Natural killer cell treated with Interleukin-12 subunit alpha and Interleukin-12 subunit beta and Interleukin-15 and Interleukin-18, amount 100 ng/mL, for 72 hours (primary cell): ENCODE measurements around the gene RPLP2. TPM values are rescaled to one million over a fixed set of nuclear protein-coding genes. Genes with fewer than 3 reads are reported as not detected.
A peak's percentile ranks its signal among the peaks of the same experiment; 100 is the strongest.

ENCODE experiments used
- ATAC-seq, 2 donors: fragments of 150-1000 bp; cut with Tn5 transposase in 1 of 2; sonication (Bioruptor Pico), chemical (Tn5 transposase) in 1 of 2; 2 replicates each; pipeline ENCODE4 v1.10.0; 2021
- DNase-seq: peaks from one replicate; pipeline ENCODE4 v3.0.0; 2022; ENCODE audit warnings: low spot score
- H3K27ac Mint-ChIP-seq, 2 donors: 1 replicate in 1 of 2; 2 replicates in 1 of 2; pipeline ENCODE4 v1.8.0; 2022; ENCODE audit warnings: mixed read lengths in 2 of 2, mild to moderate bottlenecking in 1 of 2, moderate library complexity in 1 of 2
- H3K27me3 Mint-ChIP-seq, 2 donors: 1 replicate in 1 of 2; 2 replicates in 1 of 2; pipeline ENCODE4 v1.8.0; 2022; ENCODE audit warnings: mixed read lengths in 2 of 2
- H3K36me3 Mint-ChIP-seq: one replicate; pipeline ENCODE4 v1.8.0; 2022; ENCODE audit warnings: mixed read lengths
- H3K4me1 Mint-ChIP-seq, 2 donors: 1 replicate in 1 of 2; 2 replicates in 1 of 2; pipeline ENCODE4 v1.8.0; 2022; ENCODE audit warnings: low read depth in 2 of 2, mixed read lengths in 2 of 2, mild to moderate bottlenecking in 1 of 2
- H3K4me3 Mint-ChIP-seq: one replicate; pipeline ENCODE4 v1.8.0; 2022; ENCODE audit warnings: mixed read lengths
- H3K9me3 Mint-ChIP-seq: 2 replicates; pipeline ENCODE4 v1.8.0; 2022; ENCODE audit warnings: mixed read lengths
- total RNA-seq, 2 donors: library from RNA; stranded (reverse); gene quantifications; one replicate each; pipeline ENCODE4 v1.2.3, GENCODE V29; 2022

RPLP2 gene
- total RNA-seq, 2 donors from 2014 or later, result 1,365 to 2,718 TPM

DNA sequence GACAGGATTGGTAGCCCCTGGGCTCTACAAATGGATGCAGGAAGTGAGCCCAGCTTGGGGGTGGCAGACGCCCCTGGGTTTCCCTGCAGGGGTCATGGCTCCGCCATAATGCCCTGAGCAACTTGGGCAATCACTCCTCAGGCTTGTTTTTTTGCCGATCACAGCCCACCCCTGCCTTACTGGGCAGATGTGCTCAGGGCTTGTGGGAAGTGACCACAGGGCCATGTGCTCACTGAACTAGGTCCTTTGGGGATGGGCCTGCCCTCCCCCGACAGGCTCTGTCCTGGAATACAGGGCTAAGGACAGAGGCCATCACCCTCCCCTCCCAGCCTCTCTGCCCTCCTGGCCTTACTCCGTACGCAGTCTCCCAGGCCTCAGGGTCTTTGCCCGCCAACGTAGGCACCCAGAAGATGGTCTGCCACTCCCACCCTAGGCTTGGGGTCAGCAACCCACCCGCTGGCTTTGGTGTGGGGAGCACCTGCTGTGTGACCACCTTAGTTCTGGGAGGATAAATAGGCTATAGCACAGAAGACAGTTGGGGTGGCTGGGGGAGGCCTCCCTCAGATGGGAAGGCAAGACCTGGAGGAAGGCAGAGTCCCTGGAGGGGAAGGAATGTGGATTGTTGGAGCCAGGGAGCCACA lies 3.8 kb downstream of the RPLP2 start:
- peaks cover 20 to 25% of the 10 kb centered on the region in 2 donors for H3K4me1 Mint-ChIP-seq
- no peak overlapping the region for H3K27ac Mint-ChIP-seq
- peaks cover 7% of the 10 kb centered on the region for H3K36me3 Mint-ChIP-seq
- DNase-seq, result no peak
- no peaks in the 10 kb centered on the region for H3K27me3 Mint-ChIP-seq
- no peak overlapping the region for H3K4me3 Mint-ChIP-seq
- no peak for ATAC-seq
- no peaks in the 10 kb centered on the region for H3K9me3 Mint-ChIP-seq

GRCh38 chr11:815675-816432 lies 6.1 kb downstream of the RPLP2 start:
- DNase-seq (no peak), ATAC-seq (no peak)
- Mint-ChIP-seq H3K9me3 (no peaks in the 10 kb centered on the region), H3K36me3 (peaks cover 6% of the 10 kb centered on the region), H3K27ac (no peak overlapping the region), H3K4me3 (no peak overlapping the region), H3K4me1 (peaks cover 14 to 18% of the 10 kb centered on the region in 2 donors), H3K27me3 (no peaks in the 10 kb centered on the region)

DNA sequence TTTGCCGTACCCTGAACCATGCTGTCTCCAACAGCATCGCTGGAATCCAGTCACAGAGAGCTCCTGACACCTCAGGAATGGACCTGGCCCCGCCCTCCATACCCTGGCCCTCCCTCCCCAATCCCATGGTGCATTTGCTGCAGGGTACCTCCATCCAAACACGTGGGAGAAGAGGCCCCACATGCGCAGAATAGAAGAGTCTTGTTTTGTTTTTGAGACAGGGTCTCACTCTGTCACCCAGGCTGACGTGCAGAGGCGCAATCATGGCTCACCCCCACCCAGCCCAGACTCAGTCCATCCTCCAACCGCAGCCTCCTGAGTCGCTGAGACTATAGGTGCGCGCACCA lies 6.6 kb downstream of the RPLP2 start:
- ATAC-seq, result no peak
- no peak overlapping the region for H3K4me3 Mint-ChIP-seq
- no peak for DNase-seq
- no peak overlapping the region for H3K27ac Mint-ChIP-seq
- no peaks in the 10 kb centered on the region for H3K9me3 Mint-ChIP-seq
- H3K36me3 Mint-ChIP-seq, result peaks cover under 1% of the 10 kb centered on the region
- no peaks in the 10 kb centered on the region for H3K27me3 Mint-ChIP-seq
- peaks cover 13 to 17% of the 10 kb centered on the region in 2 donors for H3K4me1 Mint-ChIP-seq

- no peak for DNase-seq
- peak within 1 kb of the TSS in 1 of 2 donors; percentile 76 for H3K27ac Mint-ChIP-seq
These were observed 8.8 kb downstream of the RPLP2 start, which contains the start of gene PNPLA2 for GRCh38 chr11:818396-819128. PNPLA2 (plus strand) TSS chr11:818914; CDS start chr11:819719, 805 bp downstream.

DNA sequence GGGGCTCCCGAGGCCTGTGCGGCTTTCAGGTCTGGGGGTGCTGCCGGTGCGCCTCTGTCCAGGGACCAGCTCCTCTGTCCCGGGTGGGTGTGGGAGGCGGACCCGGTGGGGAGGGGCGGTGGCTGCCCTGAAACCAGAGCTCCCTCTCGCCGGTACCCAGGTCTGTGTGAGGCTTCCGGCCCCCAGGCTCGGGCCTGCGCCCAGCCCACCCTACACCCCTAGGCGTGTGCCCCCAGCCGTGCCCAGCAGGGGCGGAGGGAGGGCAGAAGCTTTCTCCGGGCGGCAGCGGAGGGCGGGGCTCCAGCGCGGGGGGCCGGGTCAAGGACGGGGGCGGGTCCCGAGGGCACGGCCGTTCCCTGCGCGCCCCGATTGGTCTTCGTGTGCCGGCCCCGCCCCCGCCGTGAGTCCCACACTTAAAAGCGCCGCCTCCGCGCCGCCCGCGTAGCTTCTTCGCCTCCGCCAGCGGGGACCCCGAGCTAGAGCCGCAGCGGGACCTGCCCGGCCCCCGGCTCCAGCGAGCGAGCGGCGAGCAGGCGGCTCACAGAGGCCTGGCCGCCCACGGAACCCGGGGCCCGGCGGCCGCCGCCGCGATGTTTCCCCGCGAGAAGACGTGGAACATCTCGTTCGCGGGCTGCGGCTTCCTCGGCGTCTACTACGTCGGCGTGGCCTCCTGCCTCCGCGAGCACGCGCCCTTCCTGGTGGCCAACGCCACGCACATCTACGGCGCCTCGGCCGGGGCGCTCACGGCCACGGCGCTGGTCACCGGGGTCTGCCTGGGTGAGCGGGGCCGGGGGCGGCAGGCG lies 9.6 kb downstream of the RPLP2 start:
- H3K27ac Mint-ChIP-seq, result peak overlapping the region in 1 of 2 donors; percentile 64
- H3K27me3 Mint-ChIP-seq, result no peaks in the 10 kb centered on the region
- peaks cover 5 to 10% of the 10 kb centered on the region in 2 donors for H3K4me1 Mint-ChIP-seq
- no peaks in the 10 kb centered on the region for H3K36me3 Mint-ChIP-seq
- no peaks in the 10 kb centered on the region for H3K9me3 Mint-ChIP-seq
- DNase-seq, result peak; percentile 92
- peak; percentile 88 to 92 for ATAC-seq
- peak overlapping the region; percentile 83 for H3K4me3 Mint-ChIP-seq

More at GRCh38 chr11:818396-819128, 8.8 kb downstream of the RPLP2 start, which contains the start of gene PNPLA2:
- H3K9me3 Mint-ChIP-seq, result no peaks in the 10 kb centered on the region
- ATAC-seq, result no peak
- H3K4me1 Mint-ChIP-seq, result peaks cover 5 to 10% of the 10 kb centered on the region in 2 donors
- peak within 1 kb of the TSS; percentile 83 for H3K4me3 Mint-ChIP-seq
- no peaks in the 10 kb centered on the region for H3K36me3 Mint-ChIP-seq
- no peaks in the 10 kb centered on the region for H3K27me3 Mint-ChIP-seq

- H3K27me3 Mint-ChIP-seq, result no peaks in the 10 kb centered on the region
- H3K27ac Mint-ChIP-seq, result peak overlapping the region in 1 of 2 donors; percentile 64
- ATAC-seq (peak; percentile 84 to 85), DNase-seq (peak; percentile 93)
- no peaks in the 10 kb centered on the region for H3K36me3 Mint-ChIP-seq
- H3K4me3 Mint-ChIP-seq, result peak overlapping the region; percentile 83
- peaks cover 5 to 10% of the 10 kb centered on the region in 2 donors for H3K4me1 Mint-ChIP-seq
- H3K9me3 Mint-ChIP-seq, result no peaks in the 10 kb centered on the region
These were observed 10.3 kb downstream of the RPLP2 start for GRCh38 chr11:819943-820649.

- H3K4me1 Mint-ChIP-seq, result peaks cover 5 to 10% of the 10 kb centered on the region in 2 donors
- peak overlapping the region; percentile 83 for H3K4me3 Mint-ChIP-seq
- no peaks in the 10 kb centered on the region for H3K36me3 Mint-ChIP-seq
- peak overlapping the region in 1 of 2 donors; percentile 84 for H3K27ac Mint-ChIP-seq
- ATAC-seq (no peak), DNase-seq (no peak)
- no peaks in the 10 kb centered on the region for H3K27me3 Mint-ChIP-seq
- H3K9me3 Mint-ChIP-seq, result no peaks in the 10 kb centered on the region
These were observed 11.1 kb downstream of the RPLP2 start for GRCh38 chr11:820655-821511.

- peak overlapping the region; percentile 38 for H3K4me3 Mint-ChIP-seq
- peaks cover 5 to 10% of the 10 kb centered on the region in 2 donors for H3K4me1 Mint-ChIP-seq
- H3K36me3 Mint-ChIP-seq, result no peaks in the 10 kb centered on the region
- no peak for DNase-seq
- no peaks in the 10 kb centered on the region for H3K27me3 Mint-ChIP-seq
- ATAC-seq, result no peak
- no peaks in the 10 kb centered on the region for H3K9me3 Mint-ChIP-seq
- H3K27ac Mint-ChIP-seq, result peak overlapping the region in 1 of 2 donors; percentile 84
These were observed 12.0 kb downstream of the RPLP2 start for GRCh38 chr11:821512-822371.

- DNase-seq, result no peak
- Mint-ChIP-seq H3K9me3 (no peaks in the 10 kb centered on the region), H3K27me3 (peaks cover 0 to 8% of the 10 kb centered on the region in 2 donors), H3K4me1 (peaks cover 15 to 17% of the 10 kb centered on the region in 2 donors), H3K27ac (no peak overlapping the region), H3K36me3 (no peaks in the 10 kb centered on the region), H3K4me3 (no peak overlapping the region)
- no peak for ATAC-seq
These were observed 13.9 kb downstream of the RPLP2 start for GRCh38 chr11:823441-824291.

- no peak overlapping the region for H3K27ac Mint-ChIP-seq
- peaks cover 15 to 21% of the 10 kb centered on the region in 2 donors for H3K4me1 Mint-ChIP-seq
- DNase-seq (no peak), ATAC-seq (no peak)
- H3K9me3 Mint-ChIP-seq, result no peaks in the 10 kb centered on the region
- no peaks in the 10 kb centered on the region for H3K36me3 Mint-ChIP-seq
- H3K27me3 Mint-ChIP-seq, result peaks cover 0 to 12% of the 10 kb centered on the region in 2 donors
- no peak overlapping the region for H3K4me3 Mint-ChIP-seq
These were observed 14.6 kb downstream of the RPLP2 start for GRCh38 chr11:824292-824880.
